Kidney tubule cell (primary cell): ENCODE data around the gene AP3B2.
"Not testable (repeated sequence)": the region's sequence is repeated elsewhere in the genome, so short reads cannot be mapped to it uniquely, and the experiment has no call there.

Experiments used
- DNase-seq: peaks from one replicate; pipeline ENCODE4 v3.0.0-alpha.2; 2018; ENCODE audit warnings: low spot score

The AP3B2 gene

DNA sequence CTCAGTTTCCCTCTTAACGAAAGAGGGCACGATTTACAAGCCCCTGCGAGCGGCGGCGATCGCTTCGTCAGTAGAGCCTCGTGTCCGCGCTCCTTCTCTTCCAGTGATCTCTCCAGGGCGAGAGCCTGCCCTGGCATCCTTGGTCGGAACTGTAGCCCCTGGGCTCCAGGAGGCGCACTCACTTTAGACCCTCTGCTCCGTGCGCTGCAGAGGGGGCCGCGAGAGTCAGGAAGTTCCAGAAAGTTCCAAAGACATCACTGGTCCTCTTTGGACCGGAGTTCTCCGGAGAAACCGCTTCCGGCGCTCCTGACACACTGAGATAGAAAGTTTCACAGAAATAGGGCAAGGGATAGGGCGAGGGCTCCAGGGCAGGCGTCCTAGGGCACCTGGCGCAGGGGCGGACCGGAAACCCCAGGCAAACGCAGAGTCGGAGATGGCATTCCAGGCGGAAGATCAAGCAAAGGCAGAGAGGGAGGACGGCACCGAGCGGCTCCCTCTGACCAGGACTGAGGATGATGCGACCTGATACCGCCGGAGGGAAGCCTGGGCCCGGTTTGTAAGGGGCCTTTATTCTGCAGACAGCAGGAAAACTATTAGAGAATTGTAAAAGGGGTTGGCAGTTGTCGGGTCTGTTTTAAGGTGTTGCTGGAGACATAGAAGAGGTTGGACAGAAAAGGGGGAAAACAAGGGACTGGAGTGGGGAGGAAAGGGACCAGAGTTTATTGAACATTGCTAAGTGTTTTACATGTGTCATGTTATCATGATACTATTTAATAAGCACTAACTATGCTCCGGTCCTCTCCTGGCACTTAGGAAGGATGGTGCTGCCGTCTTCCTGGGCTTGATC, 61.2 kb downstream of the AP3B2 start:
- DNase-seq = no peak

GRCh38 chr15:82647835-82648256, 61.8 kb downstream of the AP3B2 start:
- peak; percentile 15 for DNase-seq

DNA sequence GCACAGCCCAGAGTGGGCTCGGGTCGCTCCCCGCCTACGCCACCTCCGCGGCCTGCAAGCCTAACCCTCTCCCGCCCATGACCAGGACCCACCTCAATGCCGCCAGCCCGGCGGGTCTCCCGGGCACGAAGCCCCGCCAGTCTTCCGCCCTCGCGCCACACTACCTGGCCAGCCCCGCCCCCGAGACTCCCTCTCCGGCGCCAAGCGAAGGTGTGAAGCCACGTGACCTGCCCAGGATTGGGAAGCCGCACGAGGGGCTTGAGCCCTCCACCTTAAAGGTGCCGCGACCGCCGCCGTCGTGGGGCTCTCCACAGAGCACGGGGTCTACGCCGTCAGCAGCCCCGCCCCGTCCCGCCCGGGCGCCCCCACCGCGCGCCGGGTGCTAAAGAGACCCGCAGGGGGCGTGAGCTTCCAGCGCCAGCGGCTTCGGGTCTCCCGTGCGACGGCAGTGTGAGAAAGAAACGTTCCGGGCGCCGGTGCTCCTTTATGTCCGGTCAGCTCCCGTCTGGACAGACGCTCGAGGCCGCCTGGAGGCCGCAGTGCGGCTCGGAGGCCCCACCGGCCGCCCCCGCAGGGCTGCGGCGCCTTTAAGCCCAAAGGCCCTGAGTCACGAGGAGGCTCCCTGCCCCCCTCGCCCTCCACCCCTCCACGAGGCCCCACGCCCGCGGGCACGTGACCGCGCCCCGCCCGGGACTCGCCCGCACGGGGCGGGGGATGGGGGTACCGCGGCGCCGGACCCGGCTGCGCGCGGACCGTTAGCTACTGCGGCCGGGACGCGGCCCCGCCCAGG, 62.4 kb downstream of the AP3B2 start, which contains the start of gene CPEB1:
TSS of gene CPEB1 (minus strand) at position 319 of the 790 bp plus-strand sequence. CDS start 18,904 bp downstream, outside the sequence.
- DNase-seq = peak; percentile 40

- DNase-seq = no peak
These were observed 63.2 kb downstream of the AP3B2 start for GRCh38 chr15:82646250-82647044.

GRCh38 chr15:82644967-82645852, 64.5 kb downstream of the AP3B2 start:
- not testable (repeated sequence) for DNase-seq

DNA sequence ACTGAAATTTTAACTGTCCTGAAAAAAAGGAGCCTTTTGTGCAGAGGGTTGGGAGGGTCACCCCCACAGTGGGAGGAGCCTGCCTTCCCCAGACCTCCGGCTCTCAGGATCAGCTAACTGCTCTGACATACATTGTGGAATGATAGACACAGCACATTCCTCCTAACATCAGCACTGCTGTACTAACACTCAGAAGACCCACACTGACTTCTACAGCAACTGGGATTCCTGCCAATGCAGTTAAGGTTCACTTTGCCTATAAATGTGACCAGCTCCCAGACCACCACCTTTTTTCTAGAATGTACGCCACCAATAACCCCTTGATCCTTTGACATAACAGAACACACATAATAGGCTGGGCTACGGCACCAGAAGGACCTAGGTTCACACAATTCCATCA, 65.7 kb downstream of the AP3B2 start:
- DNase-seq = no peak

GRCh38 chr15:82642656-82643055, 67.0 kb downstream of the AP3B2 start:
- no peak for DNase-seq

DNA sequence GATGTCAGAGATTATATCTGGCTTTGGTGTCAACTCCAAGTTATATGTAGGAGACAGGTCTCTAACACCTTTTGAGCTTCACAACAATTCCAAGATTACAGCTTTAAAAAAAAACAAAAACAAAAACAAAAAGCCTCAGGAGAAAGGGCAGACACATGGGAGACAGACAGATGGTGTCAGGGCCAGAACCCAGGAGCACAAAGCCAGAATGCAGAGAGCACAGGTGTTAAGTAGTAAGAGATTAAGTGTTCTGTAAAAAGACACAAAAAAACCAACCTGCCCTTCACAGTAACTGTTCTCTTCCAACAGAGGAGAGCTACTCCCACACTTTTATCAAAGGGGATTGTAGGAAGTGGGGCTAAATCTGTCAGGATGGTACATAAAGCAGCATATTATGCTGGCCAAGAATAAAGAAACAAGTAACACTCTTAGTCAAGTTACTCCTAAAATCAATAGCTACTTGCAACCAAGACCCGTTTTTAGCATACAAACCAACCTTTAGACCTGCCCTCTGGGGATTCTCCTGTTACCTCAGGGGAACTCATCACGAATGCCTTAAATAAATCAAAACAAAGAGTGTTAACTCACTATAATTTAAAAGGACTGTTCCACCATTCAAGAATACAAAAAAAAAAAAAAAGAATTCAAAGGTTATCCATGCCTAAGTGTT, 68.4 kb downstream of the AP3B2 start:
- DNase-seq = no peak

DNA sequence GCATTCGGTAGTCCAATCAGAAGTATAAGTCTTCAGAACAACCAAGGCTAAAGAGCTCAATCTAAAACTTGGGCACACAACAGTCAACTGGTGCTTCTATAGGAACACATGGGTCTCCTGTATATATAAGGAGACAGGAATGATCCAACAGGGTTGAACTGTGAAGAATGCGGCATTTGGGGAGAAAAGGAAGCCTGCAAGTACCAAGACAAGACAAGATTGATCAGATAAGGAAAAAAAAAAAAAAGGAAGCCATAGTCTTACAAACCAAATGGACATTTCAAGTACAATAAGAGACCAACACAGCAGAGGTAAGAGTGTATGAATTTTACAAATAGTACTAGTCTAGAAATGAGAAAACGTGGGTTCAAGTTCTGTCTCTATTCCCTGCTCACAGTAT, 69.0 kb downstream of the AP3B2 start:
- no peak for DNase-seq

- DNase-seq = no peak
These were observed 73.9 kb downstream of the AP3B2 start for GRCh38 chr15:82635798-82636197.

DNA sequence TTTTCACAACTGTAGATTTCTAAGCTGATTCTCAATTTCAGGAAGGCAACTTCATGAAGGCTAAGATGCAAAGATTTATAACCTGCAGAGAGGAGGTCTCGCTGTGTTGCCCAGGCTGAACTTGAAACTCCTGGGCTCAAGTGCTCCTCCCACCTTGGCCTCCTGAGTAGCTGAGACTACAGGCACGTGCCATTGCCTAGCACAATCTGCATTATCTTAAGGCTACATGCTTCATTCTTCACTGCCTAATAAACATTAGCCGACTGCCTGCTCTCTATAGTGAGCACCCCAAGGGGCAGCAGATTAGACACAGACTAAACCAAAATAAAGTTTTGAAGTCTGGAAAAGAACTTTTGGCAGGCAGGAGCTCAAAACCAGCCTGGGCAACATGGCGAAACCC, 79.6 kb downstream of the AP3B2 start:
- DNase-seq = no peak

DNA sequence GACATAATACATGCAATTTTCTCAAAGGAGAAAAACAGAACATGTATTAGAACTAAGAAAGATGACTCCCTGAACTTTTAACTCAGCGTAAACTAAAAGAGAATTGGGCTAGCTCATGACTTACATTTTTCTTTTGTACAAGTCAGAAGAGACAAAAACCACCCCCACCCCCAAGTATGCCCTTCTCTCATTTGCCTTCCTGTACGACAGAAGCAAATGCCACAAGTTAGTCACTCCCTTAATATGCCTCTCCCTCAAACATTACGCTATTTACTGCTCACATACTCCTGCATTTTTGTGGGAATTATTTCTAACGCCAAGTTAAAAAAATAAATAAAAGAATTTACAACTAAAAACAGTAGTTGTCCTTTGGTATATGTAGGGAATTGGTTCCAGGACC, 84.5 kb downstream of the AP3B2 start:
- no peak for DNase-seq

GRCh38 chr15:82624438-82624837, 85.2 kb downstream of the AP3B2 start:
- DNase-seq = no peak

GRCh38 chr15:82624008-82624407, 85.7 kb downstream of the AP3B2 start:
- peak; percentile 23 for DNase-seq

DNA sequence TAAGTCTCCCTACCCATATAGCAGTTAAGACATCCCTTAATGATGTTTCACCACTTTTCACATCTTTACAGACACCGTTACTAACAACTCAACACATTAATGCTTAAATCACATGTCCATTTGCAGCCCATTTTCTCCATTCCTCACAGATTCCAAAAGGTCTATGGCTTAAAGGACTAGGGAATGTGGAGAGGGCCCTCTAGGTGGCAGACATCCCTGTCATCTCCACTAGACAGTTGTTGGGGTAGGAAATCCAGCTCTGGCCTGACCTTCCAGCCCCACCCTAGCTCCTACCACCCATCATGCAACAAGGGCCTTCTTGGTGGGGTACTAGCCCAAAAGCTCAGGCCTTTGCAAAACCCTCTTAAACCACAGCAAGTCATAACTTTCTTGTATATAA, 87.7 kb downstream of the AP3B2 start:
- no peak for DNase-seq

- no peak for DNase-seq
These were observed 95.9 kb downstream of the AP3B2 start for GRCh38 chr15:82613747-82614146.

DNA sequence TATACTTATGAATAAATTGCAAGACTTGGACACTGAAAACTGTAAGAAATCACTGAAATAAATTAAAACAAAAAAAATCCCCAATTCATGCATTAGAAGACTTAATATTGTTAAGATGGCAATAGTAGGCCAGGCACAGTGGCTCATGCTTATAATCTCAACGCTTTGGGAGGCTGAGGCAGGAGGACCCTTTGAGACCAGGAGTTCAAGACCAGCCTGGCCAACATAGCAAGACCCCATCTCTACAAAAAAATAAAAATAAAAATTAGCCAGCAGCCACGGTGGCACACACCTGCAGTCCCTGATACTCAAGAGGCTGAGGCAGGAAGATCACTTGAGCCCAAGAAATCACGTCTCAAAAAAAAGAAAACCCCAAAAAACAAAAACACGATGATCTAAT, 98.3 kb downstream of the AP3B2 start:
- DNase-seq = no peak
